Inflammatory macrophage treated with lipopolysaccharide for 1 hour (primary cell): ENCODE results near the gene CNTN1.

Source experiments
- DNase-seq, 2 donors: peaks; one replicate each; pipeline ENCODE4 v3.0.0-alpha.2; 2020 to 2022

The CNTN1 gene

GRCh38 chr12:40986001-40986400 lies 293.8 kb downstream of the CNTN1 start:
- no peak for DNase-seq

GRCh38 chr12:40988355-40988754 lies 296.1 kb downstream of the CNTN1 start:
- DNase-seq: no peak

GRCh38 chr12:40988824-40989223 lies 296.6 kb downstream of the CNTN1 start:
- DNase-seq: no peak

- no peak for DNase-seq
Measured at GRCh38 chr12:40989785-40990184, 297.5 kb downstream of the CNTN1 start.

GRCh38 chr12:40992158-40992557 lies 299.9 kb downstream of the CNTN1 start:
- no peak for DNase-seq

GRCh38 chr12:40992674-40993073 lies 300.4 kb downstream of the CNTN1 start:
- DNase-seq: no peak

GRCh38 chr12:40993158-40993557 lies 300.9 kb downstream of the CNTN1 start:
- no peak for DNase-seq

GRCh38 chr12:40996091-40996490 lies 303.9 kb downstream of the CNTN1 start:
- DNase-seq: no peak

- DNase-seq: no peak
Measured at GRCh38 chr12:40999210-40999609, 307.0 kb downstream of the CNTN1 start.

- DNase-seq: no peak
Measured at GRCh38 chr12:41008472-41008871, 316.2 kb downstream of the CNTN1 start.

- no peak for DNase-seq
Measured at GRCh38 chr12:41011939-41012338, 319.7 kb downstream of the CNTN1 start.

- no peak for DNase-seq
Measured at GRCh38 chr12:41013881-41014642, 321.8 kb downstream of the CNTN1 start.

- DNase-seq: no peak
Measured at GRCh38 chr12:41014643-41015020, 322.4 kb downstream of the CNTN1 start.

- DNase-seq: no peak
Measured at GRCh38 chr12:41018010-41018409, 325.8 kb downstream of the CNTN1 start.

- DNase-seq: no peak
Measured at GRCh38 chr12:41019461-41019860, 327.2 kb downstream of the CNTN1 start.

- DNase-seq: no peak
Measured at GRCh38 chr12:41023836-41024235, 331.6 kb downstream of the CNTN1 start.

- no peak for DNase-seq
Measured at GRCh38 chr12:41026151-41026550, 333.9 kb downstream of the CNTN1 start.

GRCh38 chr12:41032386-41032785 lies 340.1 kb downstream of the CNTN1 start:
- no peak for DNase-seq

- no peak for DNase-seq
Measured at GRCh38 chr12:41034686-41035085, 342.4 kb downstream of the CNTN1 start.

- DNase-seq: no peak
Measured at GRCh38 chr12:41039461-41039860, 347.2 kb downstream of the CNTN1 start.

- no peak for DNase-seq
Measured at GRCh38 chr12:41045509-41045908, 353.3 kb downstream of the CNTN1 start.

GRCh38 chr12:41049033-41049432 lies 356.8 kb downstream of the CNTN1 start:
- no peak for DNase-seq

- DNase-seq: no peak
Measured at GRCh38 chr12:41051954-41052353, 359.7 kb downstream of the CNTN1 start.

- DNase-seq: no peak
Measured at GRCh38 chr12:41052441-41052840, 360.2 kb downstream of the CNTN1 start.

GRCh38 chr12:41053046-41053445 lies 360.8 kb downstream of the CNTN1 start:
- DNase-seq: no peak
